GM19468 (cell line): ENCODE measurements around the gene VWA3A.
"Not testable (repeated sequence)": the region's sequence is repeated elsewhere in the genome, so short reads cannot be mapped to it uniquely, and the experiment has no call there.

Source experiments
- ATAC-seq: cut with Tn5 transposase; IDR thresholded peaks from one replicate; pipeline ENCODE4 v1.9.1; 2021; ENCODE audit warnings: mild to moderate bottlenecking, moderate library complexity, moderate number of reproducible peaks; ENCODE audit not compliant: unreplicated experiment; ENCODE audit errors: extremely low read depth

Gene VWA3A

GRCh38 chr16:22126037-22126558 lies 33.8 kb downstream of the VWA3A start:
- no peak for ATAC-seq

- not testable (repeated sequence) for ATAC-seq
These were observed 36.2 kb downstream of the VWA3A start for GRCh38 chr16:22128537-22128936.

GRCh38 chr16:22130528-22130927 lies 38.2 kb downstream of the VWA3A start:
- ATAC-seq, result no peak

- ATAC-seq, result no peak
These were observed 40.5 kb downstream of the VWA3A start for GRCh38 chr16:22132801-22133200.

- ATAC-seq, result no peak
These were observed 46.1 kb downstream of the VWA3A start for GRCh38 chr16:22138482-22138881.

- ATAC-seq, result no peak
These were observed 46.7 kb downstream of the VWA3A start for GRCh38 chr16:22139008-22139407.

GRCh38 chr16:22139732-22140131 lies 47.4 kb downstream of the VWA3A start:
- no peak for ATAC-seq

- no peak for ATAC-seq
These were observed 49.4 kb downstream of the VWA3A start for GRCh38 chr16:22141767-22142166.

- no peak for ATAC-seq
These were observed 52.2 kb downstream of the VWA3A start for GRCh38 chr16:22144520-22144919.

GRCh38 chr16:22147853-22148252 lies 55.5 kb downstream of the VWA3A start:
- no peak for ATAC-seq

- no peak for ATAC-seq
These were observed 59.1 kb downstream of the VWA3A start for GRCh38 chr16:22151246-22151998.

GRCh38 chr16:22152316-22152715 lies 60.0 kb downstream of the VWA3A start:
- no peak for ATAC-seq

GRCh38 chr16:22153078-22153477 lies 60.7 kb downstream of the VWA3A start:
- ATAC-seq, result not testable (repeated sequence)

- ATAC-seq, result no peak
These were observed 69.1 kb downstream of the VWA3A start for GRCh38 chr16:22161401-22161800.

- ATAC-seq, result no peak
These were observed 69.8 kb downstream of the VWA3A start, which contains the start of gene SDR42E2 for GRCh38 chr16:22161999-22162655. TSS of gene SDR42E2 (plus strand) at chr16:22162506. CDS start at chr16:22165583, 3,077 bp downstream.

- no peak for ATAC-seq
These were observed 70.3 kb downstream of the VWA3A start for GRCh38 chr16:22162656-22163009.

- no peak for ATAC-seq
These were observed 71.5 kb downstream of the VWA3A start for GRCh38 chr16:22163806-22164205.

- ATAC-seq, result no peak
These were observed 72.1 kb downstream of the VWA3A start for GRCh38 chr16:22164482-22164881.

- ATAC-seq, result no peak
These were observed 73.4 kb downstream of the VWA3A start for GRCh38 chr16:22165508-22166285.

- no peak for ATAC-seq
These were observed 79.6 kb downstream of the VWA3A start for GRCh38 chr16:22171953-22172352.

- not testable (repeated sequence) for ATAC-seq
These were observed 80.3 kb downstream of the VWA3A start for GRCh38 chr16:22172642-22173041.
